H1 (cell line): ENCODE data around the gene MBIP. TPM values are rescaled to one million over a fixed set of nuclear protein-coding genes. Genes with fewer than 3 reads are reported as not detected.

Experiments used
- CTCF ChIA-PET: fragments of 300-600 bp; sonication (Branson Sonifier 250); formaldehyde crosslinking; loops from one replicate; lab custom pipeline; 2021; ENCODE audit not compliant: partially characterized antibody; lab: Charles Lee
- POLR2A ChIA-PET: fragments of 300-600 bp; sonication (Branson Sonifier 250); formaldehyde crosslinking; loops from one replicate; lab custom pipeline; 2021; ENCODE audit warnings: inconsistent platforms; ENCODE audit not compliant: partially characterized antibody; lab: Charles Lee
- DNase-seq, 2 experiments: peaks; one replicate each; pipeline versions ENCODE4 v3.0.0 to v3.0.0-alpha.2; 2010 to 2022; ENCODE audit warnings: low spot score in 2 of 2, low read depth in 1 of 2, mixed read lengths in 1 of 2
- FAIRE-seq: peaks from 2 replicates; lab custom pipeline; 2011; peaks lifted over from hg19 to GRCh38; lab: Jason Lieb, UNC
- H2AFZ ChIP-seq: 2 replicates; pipeline ENCODE4 v1.8.1; 2012; ENCODE audit warnings: low read length, inconsistent platforms
- H2AK5ac ChIP-seq: 2 replicates; pipeline ENCODE4 v1.6.1; 2013; ENCODE audit warnings: low read depth, low read length
- H2BK120ac ChIP-seq: replicated peaks from 2 replicates; pipeline ENCODE3; 2013; ENCODE audit warnings: low read depth, low read length, inconsistent platforms
- H2BK12ac ChIP-seq: 2 replicates; pipeline ENCODE4 v1.6.1; 2013; ENCODE audit warnings: low read depth, low read length
- H2BK15ac ChIP-seq: 2 replicates; pipeline ENCODE4 v1.6.1; 2013; ENCODE audit warnings: low read length
- H2BK20ac ChIP-seq: 2 replicates; pipeline ENCODE4 v1.6.1; 2013; ENCODE audit warnings: low read length
- H2BK5ac ChIP-seq: 2 replicates; pipeline ENCODE4 v1.6.1; 2013; ENCODE audit warnings: low read depth, low read length
- H3K14ac ChIP-seq: 2 replicates; pipeline ENCODE4 v1.6.1; 2013; ENCODE audit warnings: inconsistent platforms; ENCODE audit not compliant: insufficient read length
- H3K18ac ChIP-seq: 2 replicates; pipeline ENCODE4 v1.6.1; 2013; ENCODE audit warnings: low read length; ENCODE audit errors: extremely low read depth
- H3K23ac ChIP-seq: 2 replicates; pipeline ENCODE4 v1.6.1; 2013; ENCODE audit warnings: inconsistent platforms; ENCODE audit not compliant: insufficient read length
- H3K23me2 ChIP-seq: 2 replicates; pipeline ENCODE4 v1.6.1; 2013; ENCODE audit warnings: low read depth, low read length
- H3K27ac ChIP-seq: 2 replicates; pipeline ENCODE4 v1.6.1; 2011; ENCODE audit warnings: low read depth, low read length, inconsistent platforms
- H3K27me3 ChIP-seq, 4 experiments: replicated peaks in 1 of 4; 1 replicate in 1 of 4; 2 replicates in 3 of 4; pipeline versions ENCODE4 v1.6.1 to v1.8.1; 2011 to 2013; ENCODE audit warnings: low read length in 3 of 4, mild to moderate bottlenecking in 3 of 4, inconsistent platforms in 2 of 4, mixed read lengths in 2 of 4, moderate library complexity in 1 of 4; ENCODE audit not compliant: control insufficient read depth in 3 of 4, insufficient read depth in 3 of 4; ENCODE audit errors: extremely low read depth in 1 of 4
- H3K36me3 ChIP-seq, 4 experiments: 2 replicates each; pipeline versions ENCODE4 v1.6.1 to v1.8.1; 2011 to 2013; ENCODE audit warnings: mild to moderate bottlenecking in 4 of 4, low read length in 3 of 4, moderate library complexity in 2 of 4, control low read depth in 1 of 4, inconsistent platforms in 1 of 4; ENCODE audit not compliant: insufficient read depth in 4 of 4, control insufficient read depth in 2 of 4
- H3K4ac ChIP-seq: replicated peaks from 2 replicates; pipeline ENCODE3; 2013; ENCODE audit warnings: low read length, low read depth, mixed read lengths, inconsistent platforms; ENCODE audit not compliant: insufficient read length
- H3K4me1 ChIP-seq, 4 experiments: replicated peaks in 1 of 4; 1 replicate in 1 of 4; 2 replicates in 3 of 4; pipeline versions ENCODE4 v1.6.1 to v1.8.1; 2011 to 2013; ENCODE audit warnings: low read length in 3 of 4, inconsistent platforms in 2 of 4, mixed read lengths in 1 of 4; ENCODE audit not compliant: insufficient read depth in 4 of 4, control insufficient read depth in 3 of 4
- H3K4me2 ChIP-seq, 2 experiments: 2 replicates each; pipeline versions ENCODE4 v1.6.1 to v1.8.1; 2011 to 2013; ENCODE audit warnings: low read depth in 2 of 2, low read length in 2 of 2, control low read depth in 1 of 2, inconsistent platforms in 1 of 2, mild to moderate bottlenecking in 1 of 2; ENCODE audit not compliant: insufficient read depth in 1 of 2
- H3K4me3 ChIP-seq, 4 experiments: fragments of 200-600, 300-600 bp in 1 of 4; sonication (generic), shearing (Covaris generic), sonication (Bioruptor Twin) in 1 of 4; 2 replicates each; pipeline versions ENCODE4 v1.5.1 to v1.8.1; 2011 to 2016; ENCODE audit warnings: low read length in 4 of 4, low read depth in 3 of 4, control low read depth in 2 of 4, inconsistent platforms in 2 of 4, mild to moderate bottlenecking in 2 of 4, mixed read lengths in 1 of 4, moderate library complexity in 1 of 4; ENCODE audit not compliant: insufficient read depth in 2 of 4; ENCODE audit errors: extremely low read depth in 1 of 4
- H3K56ac ChIP-seq: replicated peaks from 2 replicates; pipeline ENCODE3; 2013; ENCODE audit warnings: low read depth, mild to moderate bottlenecking, mixed read lengths, low read length, inconsistent platforms; ENCODE audit not compliant: insufficient read length
- H3K79me1 ChIP-seq: 2 replicates; pipeline ENCODE4 v1.6.1; 2013; ENCODE audit warnings: low read depth, low read length, control low read depth
- H3K79me2 ChIP-seq, 2 experiments: 2 replicates each; pipeline versions ENCODE4 v1.6.1 to v1.8.1; 2012 to 2013; ENCODE audit warnings: low read length in 2 of 2, mild to moderate bottlenecking in 2 of 2, inconsistent platforms in 1 of 2; ENCODE audit not compliant: insufficient read depth in 2 of 2, control insufficient read depth in 1 of 2
- H3K9ac ChIP-seq, 4 experiments: replicated peaks in 1 of 4; 1 replicate in 1 of 4; 2 replicates in 3 of 4; pipeline versions ENCODE4 v1.6.1 to v1.8.1; 2011 to 2013; ENCODE audit warnings: low read depth in 3 of 4, low read length in 3 of 4, control low read depth in 2 of 4, mild to moderate bottlenecking in 2 of 4, moderate library complexity in 2 of 4, inconsistent platforms in 1 of 4; ENCODE audit errors: extremely low read depth in 1 of 4
- H3K9me3 ChIP-seq, 2 experiments: 2 replicates each; pipeline versions ENCODE4 v1.6.1 to v1.8.1; 2012 to 2013; ENCODE audit warnings: mild to moderate bottlenecking in 2 of 2, moderate library complexity in 2 of 2, control low read depth in 1 of 2, inconsistent platforms in 1 of 2, low read depth in 1 of 2, low read length in 1 of 2, mixed read lengths in 1 of 2; ENCODE audit not compliant: insufficient read depth in 2 of 2
- H4K20me1 ChIP-seq, 2 experiments: replicated peaks in 1 of 2; 2 replicates each; pipeline versions ENCODE3 to v1.8.1; 2011 to 2013; ENCODE audit warnings: inconsistent platforms in 2 of 2, low read length in 2 of 2, mild to moderate bottlenecking in 1 of 2; ENCODE audit not compliant: insufficient read depth in 2 of 2, control insufficient read depth in 1 of 2
- H4K5ac ChIP-seq: 2 replicates; pipeline ENCODE4 v1.6.1; 2013; ENCODE audit warnings: low read length, low read depth, mixed read lengths, inconsistent platforms; ENCODE audit not compliant: insufficient read length
- H4K8ac ChIP-seq: 2 replicates; pipeline ENCODE4 v1.8.0; 2013; ENCODE audit warnings: mild to moderate bottlenecking, moderate library complexity, low read length, inconsistent platforms; ENCODE audit not compliant: insufficient read depth; ENCODE audit errors: extremely low read depth
- H4K91ac ChIP-seq: replicated peaks from 2 replicates; pipeline ENCODE3; 2013; ENCODE audit warnings: low read length, mixed read lengths, inconsistent platforms; ENCODE audit not compliant: insufficient read length
- ATF2 ChIP-seq: IDR thresholded peaks from 2 replicates; pipeline ENCODE4 v1.6.1; 2012; ENCODE audit warnings: low read length, inconsistent platforms
- ATF3 ChIP-seq: IDR thresholded peaks from 2 replicates; pipeline ENCODE4 v1.6.1; 2011; ENCODE audit warnings: low read depth, mild to moderate bottlenecking, low read length; ENCODE audit not compliant: insufficient read depth
- CEBPB ChIP-seq: IDR thresholded peaks from 2 replicates; pipeline ENCODE4 v1.6.1; 2012; ENCODE audit warnings: low read depth, low read length
- JUND ChIP-seq: IDR thresholded peaks from 2 replicates; pipeline ENCODE4 v1.6.1; 2011; ENCODE audit warnings: mild to moderate bottlenecking, improper control_type of control experiment, low read length
- NANOG ChIP-seq: IDR thresholded peaks from 2 replicates; pipeline ENCODE4 v1.6.1; 2011; ENCODE audit warnings: low read length, low read depth, mild to moderate bottlenecking, inconsistent platforms; ENCODE audit not compliant: insufficient read depth, poor library complexity, severe bottlenecking
- POLR2AphosphoS5 ChIP-seq: IDR thresholded peaks from 2 replicates; pipeline ENCODE4 v1.6.1; 2011; ENCODE audit warnings: low read depth, low read length
- SAP30 ChIP-seq: fragments of 300-600 bp; sonication (generic); IDR thresholded peaks from 2 replicates; pipeline ENCODE4 v1.7.1; 2012; ENCODE audit warnings: low read length, moderate library complexity, mild to moderate bottlenecking, inconsistent platforms; ENCODE audit not compliant: insufficient read depth, insufficient replicate concordance
- SIX5 ChIP-seq: IDR thresholded peaks from 2 replicates; pipeline ENCODE4 v1.6.1; 2011; ENCODE audit warnings: mild to moderate bottlenecking, low read depth, low read length
- SRF ChIP-seq: IDR thresholded peaks from 2 replicates; pipeline ENCODE4 v1.6.1; 2011; ENCODE audit warnings: mild to moderate bottlenecking, low read depth, low read length, moderate library complexity
- WGBS, 2 experiments: shearing (Covaris generic) in 1 of 2; methylation state at CpG; one replicate each; pipeline versions ENCODE4 v1.1.6 to v1.1.7; 2013 to 2015; ENCODE audit warnings: low lambda C conversion rate in 2 of 2, mixed read lengths in 2 of 2, inconsistent platforms in 1 of 2, low coverage in 1 of 2, missing lambda C conversion rate in 1 of 2; ENCODE audit not compliant: insufficient replicate concordance in 2 of 2, insufficient coverage in 1 of 2, insufficient read length in 1 of 2; ENCODE audit errors: extremely low coverage in 1 of 2, missing lambda C conversion rate in 1 of 2; 5-methylcytosine and 5-hydroxymethylcytosine counted together
- polyA plus RNA-seq, 7 experiments: library from polyadenylated mRNA; depleted of rRNA in 3 of 7; stranded (reverse) in 5 of 7; unstranded in 2 of 7; fragments of >200 nt in 5 of 7; fragments of 200-250 nt in 2 of 7; gene quantifications; 1 replicate in 5 of 7; 2 replicates in 1 of 7; 4 replicates in 1 of 7; pipeline versions ENCODE4 v1.2.1 to v1.2.3, GENCODE V29; 2011 to 2013; ENCODE audit warnings: missing spikeins in 2 of 7, mixed read lengths in 2 of 7
- total RNA-seq: library from RNA; stranded (reverse); fragmentation: NEBNext Ultra II Directional; extraction: Animal tissue kit (Norgen Biotek cat#: 25700); gene quantifications from 2 replicates; pipeline ENCODE4 v1.2.1, GENCODE V29; 2021

The MBIP gene
- total and polyA plus RNA-seq, 2 of the 8 experiments (the other 6 are each of a cell fraction or from before 2014, with no cell fraction given): 15.0 to 27.4 TPM

GRCh38 chr14:36256126-36256801, 64.2 kb downstream of the MBIP start:
- ChIA-PET CTCF (interaction anchor here (1.0 to 3.4 kb wide), 4 partner anchors 11 to 118 kb away, joined by 3 to 17 read pairs (median 7); no protein-coding TSS in a partner anchor), POLR2A (no interaction called here)
- H3K79me1 ChIP-seq: no peaks in the 10 kb centered on the region
- H2BK20ac ChIP-seq: no peak overlapping the region
- H2BK5ac ChIP-seq: no peak overlapping the region
- no peaks in the 10 kb centered on the region for H3K4me1 ChIP-seq
- no peak overlapping the region for H4K8ac ChIP-seq
- no peaks in the 10 kb centered on the region for H3K9me3 ChIP-seq
- no peak overlapping the region for H3K4me2 ChIP-seq
- H3K14ac ChIP-seq: no peak overlapping the region
- no peak overlapping the region for H2BK15ac ChIP-seq
- 90% methylated on average over 7 of the region's 7 CpGs; no CpG with 5 or more reads in 1 of the 2 experiments for WGBS, 2 experiments
- no peaks in the 10 kb centered on the region for H3K79me2 ChIP-seq
- no peaks in the 10 kb centered on the region for H3K23me2 ChIP-seq
- H3K27ac ChIP-seq: no peak overlapping the region
- TF ChIP-seq SAP30 (no peak), ATF3 (no peak), ATF2 (no peak), SRF (no peak), CEBPB (no peak), NANOG (no peak), POLR2AphosphoS5 (no peak), SIX5 (no peak), JUND (no peak)
- no peaks in the 10 kb centered on the region for H3K27me3 ChIP-seq
- H3K36me3 ChIP-seq: no peaks in the 10 kb centered on the region
- H2BK120ac ChIP-seq: no peak overlapping the region
- H2AK5ac ChIP-seq: no peak overlapping the region
- H3K18ac ChIP-seq: no peak overlapping the region
- H4K91ac ChIP-seq: no peak overlapping the region
- no peak overlapping the region for H3K56ac ChIP-seq
- no peak overlapping the region for H3K4me3 ChIP-seq
- no peaks in the 10 kb centered on the region for H4K20me1 ChIP-seq
- H2AFZ ChIP-seq: 0 out of 2 replicates have a peak overlapping the region, but pooled peaks have one; percentile 13
- H3K4ac ChIP-seq: no peak overlapping the region
- no peak for FAIRE-seq
- H3K23ac ChIP-seq: no peak overlapping the region
- H4K5ac ChIP-seq: no peak overlapping the region
- H2BK12ac ChIP-seq: no peak overlapping the region
- H3K9ac ChIP-seq: no peak overlapping the region
- no peak for DNase-seq
